Measurements from ENCODE around the gene RFLNA. TPM values are rescaled to one million over a fixed set of nuclear protein-coding genes. Genes with fewer than 3 reads are reported as not detected.

RFLNA gene
- total RNA-seq (2014; rRNA removed; shearing (Covaris generic)) = 63.9 and 65.9 TPM in 2 replicates

- DNase-seq (ENCODE audit: low read depth) = peak; percentile 59
Measured at GRCh38 chr12:124294780-124295341, at the start of gene RFLNA. RFLNA (plus strand) TSS chr12:124295093; CDS start chr12:124295430, 337 bp downstream.

GRCh38 chr12:124247331-124247730, 47.6 kb upstream of the RFLNA start:
- DNase-seq (ENCODE audit: low read depth) = no peak

- DNase-seq (ENCODE audit: low read depth) = no peak
Measured at GRCh38 chr12:124248941-124249825, 45.7 kb upstream of the RFLNA start.

GRCh38 chr12:124251186-124251585, 43.7 kb upstream of the RFLNA start:
- DNase-seq (ENCODE audit: low read depth) = no peak

GRCh38 chr12:124252964-124253363, 41.9 kb upstream of the RFLNA start:
- DNase-seq (ENCODE audit: low read depth) = no peak

- no peak for DNase-seq (ENCODE audit: low read depth)
Measured at GRCh38 chr12:124254126-124254525, 40.8 kb upstream of the RFLNA start.

- no peak for DNase-seq (ENCODE audit: low read depth)
Measured at GRCh38 chr12:124259154-124260066, 35.5 kb upstream of the RFLNA start.

GRCh38 chr12:124261885-124262284, 33.0 kb upstream of the RFLNA start:
- DNase-seq (ENCODE audit: low read depth) = no peak

- DNase-seq (ENCODE audit: low read depth) = no peak
Measured at GRCh38 chr12:124264089-124264795, 30.7 kb upstream of the RFLNA start.

GRCh38 chr12:124264879-124265278, 30.0 kb upstream of the RFLNA start:
- DNase-seq (ENCODE audit: low read depth) = no peak

GRCh38 chr12:124267205-124267778, 27.6 kb upstream of the RFLNA start:
- no peak for DNase-seq (ENCODE audit: low read depth)

GRCh38 chr12:124270671-124271070, 24.2 kb upstream of the RFLNA start:
- no peak for DNase-seq (ENCODE audit: low read depth)

GRCh38 chr12:124273630-124274029, 21.3 kb upstream of the RFLNA start:
- peak; percentile 61 for DNase-seq (ENCODE audit: low read depth)

- no peak for DNase-seq (ENCODE audit: low read depth)
Measured at GRCh38 chr12:124276337-124276736, 18.6 kb upstream of the RFLNA start.

GRCh38 chr12:124277394-124278241, 17.3 kb upstream of the RFLNA start:
- no peak for DNase-seq (ENCODE audit: low read depth)

- DNase-seq (ENCODE audit: low read depth) = no peak
Measured at GRCh38 chr12:124278389-124279101, 16.3 kb upstream of the RFLNA start.

GRCh38 chr12:124279315-124279714, 15.6 kb upstream of the RFLNA start:
- DNase-seq (ENCODE audit: low read depth) = no peak

GRCh38 chr12:124279846-124280360, 15.0 kb upstream of the RFLNA start:
- no peak for DNase-seq (ENCODE audit: low read depth)

- DNase-seq (ENCODE audit: low read depth) = no peak
Measured at GRCh38 chr12:124281309-124281708, 13.6 kb upstream of the RFLNA start.
